DOHH2 (cell line): ENCODE measurements around the gene NR4A3.

Experiments used
- H3F3A ChIP-seq: fragments of 200-600 bp; sonication (generic), shearing (Covaris generic); 2 replicates; pipeline ENCODE4 v1.6.0; 2016; ENCODE audit warnings: antibody characterized with exemption, mild to moderate bottlenecking; ENCODE audit not compliant: control insufficient read depth, insufficient read depth
- H3K27ac ChIP-seq: fragments of 200-600 bp; sonication (generic); 2 replicates; pipeline ENCODE4 v1.5.1; 2014; ENCODE audit warnings: low read depth, mild to moderate bottlenecking, low read length, moderate library complexity
- H3K27me3 ChIP-seq: fragments of 200-600 bp; sonication (generic); 2 replicates; pipeline ENCODE4 v1.6.1; 2014; ENCODE audit warnings: mild to moderate bottlenecking, low read length, mixed read lengths; ENCODE audit not compliant: control insufficient read depth
- H3K36me3 ChIP-seq: fragments of 200-600 bp; sonication (generic); 2 replicates; pipeline ENCODE4 v1.6.1; 2014; ENCODE audit warnings: mild to moderate bottlenecking, low read length, moderate library complexity, mixed read lengths; ENCODE audit not compliant: control insufficient read depth
- H3K4me1 ChIP-seq: fragments of 200-600 bp; sonication (generic); 2 replicates; pipeline ENCODE4 v1.6.1; 2014; ENCODE audit warnings: mild to moderate bottlenecking, low read length, mixed read lengths; ENCODE audit not compliant: control insufficient read depth
- H3K4me2 ChIP-seq: fragments of 200-600 bp; sonication (generic); 2 replicates; pipeline ENCODE4 v1.6.0; 2014; ENCODE audit warnings: mild to moderate bottlenecking, low read length, moderate library complexity
- H3K4me3 ChIP-seq: fragments of 200-600 bp; sonication (generic); 2 replicates; pipeline ENCODE4 v1.5.1; 2014; ENCODE audit warnings: mild to moderate bottlenecking, low read length, mixed read lengths
- H3K79me2 ChIP-seq: fragments of 200-600 bp; sonication (generic); 2 replicates; pipeline ENCODE4 v1.6.1; 2014; ENCODE audit warnings: mild to moderate bottlenecking, low read length, mixed read lengths; ENCODE audit not compliant: control insufficient read depth
- H3K9me2 ChIP-seq: fragments of 200-600 bp; sonication (generic); replicated peaks from 2 replicates; pipeline ENCODE4 v1.6.1; 2014; ENCODE audit warnings: mild to moderate bottlenecking, low read length, mixed read lengths; ENCODE audit not compliant: control insufficient read depth
- H3K9me3 ChIP-seq: fragments of 200-600 bp; sonication (generic); 2 replicates; pipeline ENCODE4 v1.6.1; 2014; ENCODE audit warnings: antibody characterized with exemption, low read length, mixed read lengths; ENCODE audit not compliant: control insufficient read depth, insufficient read depth
- H4K20me1 ChIP-seq: fragments of 200-600 bp; sonication (generic); 2 replicates; pipeline ENCODE4 v1.6.0; 2014; ENCODE audit warnings: low read depth, mild to moderate bottlenecking, antibody characterized with exemption, low read length, moderate library complexity; ENCODE audit not compliant: control insufficient read depth, insufficient read depth
- CTCF ChIP-seq: fragments of 200-600 bp; sonication (generic); IDR thresholded peaks from one replicate; pipeline ENCODE4 v1.5.1; 2014; ENCODE audit warnings: antibody characterized with exemption, mild to moderate bottlenecking, low read depth, low read length; ENCODE audit not compliant: poor library complexity, severe bottlenecking
- EZH2phosphoT487 ChIP-seq: fragments of 200-600 bp; sonication (generic); IDR thresholded peaks from 2 replicates; pipeline ENCODE4 v1.6.1; 2017; ENCODE audit warnings: borderline replicate concordance, mild to moderate bottlenecking, antibody characterized with exemption, low read length, moderate library complexity, mixed read lengths

Gene NR4A3

DNA sequence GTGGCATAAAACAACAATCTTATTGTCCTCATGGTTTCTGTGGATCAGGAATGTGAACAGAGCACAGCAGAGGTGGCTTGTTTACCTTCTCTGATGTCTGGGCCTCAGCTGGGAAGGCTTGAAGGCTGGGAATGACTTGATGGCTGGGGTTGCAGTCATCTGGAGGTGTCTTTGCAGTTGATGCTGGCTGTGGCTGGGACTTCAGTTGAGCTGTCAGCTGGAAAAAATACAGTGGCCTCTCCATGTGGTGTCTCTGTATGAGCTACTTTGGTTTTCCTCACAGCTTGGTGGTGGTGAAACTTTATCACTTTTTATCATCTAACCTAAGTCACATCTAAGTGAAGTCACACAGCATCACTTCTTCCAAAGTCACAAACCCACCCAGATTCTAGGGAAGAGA, 60.1 kb downstream of the NR4A3 start:
- H4K20me1 ChIP-seq = no peaks in the 10 kb centered on the region
- no peak overlapping the region for H3K27ac ChIP-seq
- no peaks in the 10 kb centered on the region for H3K79me2 ChIP-seq
- H3K9me3 ChIP-seq = no peaks in the 10 kb centered on the region
- H3K9me2 ChIP-seq = no peaks in the 10 kb centered on the region
- no peaks in the 10 kb centered on the region for H3K36me3 ChIP-seq
- H3K4me2 ChIP-seq = no peak overlapping the region
- H3K4me1 ChIP-seq = no peaks in the 10 kb centered on the region
- TF ChIP-seq CTCF (no peak), EZH2phosphoT487 (no peak)
- no peak overlapping the region for H3K4me3 ChIP-seq
- no peaks in the 10 kb centered on the region for H3F3A ChIP-seq
- H3K27me3 ChIP-seq = no peaks in the 10 kb centered on the region

DNA sequence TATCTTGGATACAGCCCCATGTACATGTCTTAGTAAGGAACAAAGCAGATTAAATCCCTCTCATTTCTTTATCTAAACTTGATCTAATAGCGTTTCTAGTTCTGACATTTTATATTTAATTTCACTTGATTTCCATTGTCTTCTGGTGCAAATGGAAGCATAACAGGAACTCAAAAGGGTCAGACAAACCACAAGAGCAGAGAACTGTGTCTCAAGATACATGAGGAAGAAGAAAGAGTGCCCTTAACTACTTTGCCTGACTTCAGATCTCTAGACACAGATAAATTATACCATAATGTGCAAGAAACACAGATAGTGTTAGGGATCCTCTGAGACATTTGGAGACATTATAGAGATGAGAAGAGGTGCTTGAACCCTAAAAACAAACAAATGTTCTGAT, 64.1 kb downstream of the NR4A3 start:
- no peaks in the 10 kb centered on the region for H4K20me1 ChIP-seq
- H3K4me3 ChIP-seq = no peak overlapping the region
- H3K4me2 ChIP-seq = no peak overlapping the region
- no peaks in the 10 kb centered on the region for H3F3A ChIP-seq
- H3K79me2 ChIP-seq = no peaks in the 10 kb centered on the region
- H3K9me3 ChIP-seq = no peaks in the 10 kb centered on the region
- no peaks in the 10 kb centered on the region for H3K4me1 ChIP-seq
- H3K27ac ChIP-seq = no peak overlapping the region
- no peaks in the 10 kb centered on the region for H3K9me2 ChIP-seq
- H3K27me3 ChIP-seq = no peaks in the 10 kb centered on the region
- H3K36me3 ChIP-seq = no peaks in the 10 kb centered on the region
- TF ChIP-seq CTCF = no peak
- TF ChIP-seq EZH2phosphoT487 = no peak

- H3K36me3 ChIP-seq = no peaks in the 10 kb centered on the region
- TF ChIP-seq CTCF = no peak
- no peak for TF ChIP-seq EZH2phosphoT487
- no peaks in the 10 kb centered on the region for H4K20me1 ChIP-seq
- no peak overlapping the region for H3K4me3 ChIP-seq
- H3F3A ChIP-seq = no peaks in the 10 kb centered on the region
- H3K9me3 ChIP-seq = no peaks in the 10 kb centered on the region
- peaks cover 12% of the 10 kb centered on the region; the same call in 1 of the 2 replicates for H3K27me3 ChIP-seq
- H3K27ac ChIP-seq = no peak overlapping the region
- H3K4me1 ChIP-seq = no peaks in the 10 kb centered on the region
- no peak overlapping the region for H3K4me2 ChIP-seq
- H3K79me2 ChIP-seq = no peaks in the 10 kb centered on the region
- H3K9me2 ChIP-seq = no peaks in the 10 kb centered on the region
Observed at GRCh38 chr9:99889120-99889519, 67.4 kb downstream of the NR4A3 start.

- H3K9me3 ChIP-seq = no peaks in the 10 kb centered on the region
- H3K27ac ChIP-seq = no peak overlapping the region
- no peak overlapping the region for H3K4me2 ChIP-seq
- H3K4me1 ChIP-seq = no peaks in the 10 kb centered on the region
- peaks cover 15% of the 10 kb centered on the region; the same call in 1 of the 2 replicates for H3K27me3 ChIP-seq
- no peaks in the 10 kb centered on the region for H3K79me2 ChIP-seq
- no peaks in the 10 kb centered on the region for H3K36me3 ChIP-seq
- H3K4me3 ChIP-seq = no peak overlapping the region
- no peaks in the 10 kb centered on the region for H3K9me2 ChIP-seq
- TF ChIP-seq EZH2phosphoT487 (no peak), CTCF (no peak)
- H3F3A ChIP-seq = no peaks in the 10 kb centered on the region
- H4K20me1 ChIP-seq = no peaks in the 10 kb centered on the region
Observed at GRCh38 chr9:99894826-99895225, 73.1 kb downstream of the NR4A3 start.
